Fibroblast of skin of back (primary cell): ENCODE measurements around the gene RDH13. TPM values are rescaled to one million over a fixed set of nuclear protein-coding genes. Genes with fewer than 3 reads are reported as not detected.
"Not testable (repeated sequence)": the region's sequence is repeated elsewhere in the genome, so short reads cannot be mapped to it uniquely, and the experiment has no call there.

ENCODE experiments used
- DNase-seq: peaks from one replicate; pipeline ENCODE4 v3.0.0-alpha.2; 2013
- polyA plus RNA-seq, 2 experiments: library from polyadenylated mRNA; unstranded; fragments of 120-200 nt; gene quantifications; one replicate each; pipeline ENCODE4 v1.2.1, GENCODE V29; 2013; ENCODE audit not compliant: insufficient read length in 2 of 2

Gene RDH13, protein sequence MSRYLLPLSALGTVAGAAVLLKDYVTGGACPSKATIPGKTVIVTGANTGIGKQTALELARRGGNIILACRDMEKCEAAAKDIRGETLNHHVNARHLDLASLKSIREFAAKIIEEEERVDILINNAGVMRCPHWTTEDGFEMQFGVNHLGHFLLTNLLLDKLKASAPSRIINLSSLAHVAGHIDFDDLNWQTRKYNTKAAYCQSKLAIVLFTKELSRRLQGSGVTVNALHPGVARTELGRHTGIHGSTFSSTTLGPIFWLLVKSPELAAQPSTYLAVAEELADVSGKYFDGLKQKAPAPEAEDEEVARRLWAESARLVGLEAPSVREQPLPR
- 8.6 TPM for polyA plus RNA-seq (2013, experiment 1 of 2; ENCODE audit: insufficient read length)
- polyA plus RNA-seq (2013, experiment 2 of 2; ENCODE audit: insufficient read length): 6.7 TPM

DNA sequence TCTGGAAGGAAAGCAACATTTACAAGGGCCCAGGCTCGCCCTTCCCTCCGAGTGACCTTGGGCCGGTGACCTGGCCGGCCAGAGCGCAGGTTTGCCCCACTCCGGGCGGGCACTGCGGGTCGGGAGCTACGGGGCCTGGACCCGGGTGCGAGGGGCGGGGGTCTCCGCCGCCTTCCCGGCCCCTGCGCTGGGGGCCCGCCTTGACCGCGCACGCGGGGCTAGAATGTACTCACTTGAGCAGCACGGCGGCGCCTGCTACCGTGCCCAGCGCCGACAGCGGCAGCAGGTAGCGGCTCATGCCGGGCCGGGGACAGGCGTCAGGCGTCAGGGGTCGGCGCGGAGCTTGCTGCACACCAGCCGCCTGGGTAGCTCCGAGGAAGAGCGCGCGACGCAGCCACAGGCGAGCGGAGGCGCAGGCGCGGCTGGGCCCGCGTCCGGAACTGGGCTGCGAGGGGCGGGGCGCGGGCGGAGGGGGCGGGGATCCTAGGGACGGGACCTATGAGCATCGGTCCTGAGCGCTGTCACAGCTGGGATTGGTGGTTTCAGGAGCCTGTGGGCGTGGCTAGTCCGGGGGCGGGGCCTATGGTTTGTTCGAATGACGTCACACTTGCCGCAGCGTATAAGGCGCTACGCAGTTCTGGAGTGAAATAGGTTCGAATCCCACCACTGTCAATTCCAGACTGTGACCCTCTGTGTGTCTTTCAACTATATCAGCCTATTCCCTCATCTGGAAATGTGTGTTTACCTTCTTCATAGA is at the start of gene RDH13:
Gene RDH13 (minus strand): TSS at position 414 of the 757 bp plus-strand sequence. CDS start 116 bp downstream, at position 298.
- DNase-seq: peak; percentile 92

DNA sequence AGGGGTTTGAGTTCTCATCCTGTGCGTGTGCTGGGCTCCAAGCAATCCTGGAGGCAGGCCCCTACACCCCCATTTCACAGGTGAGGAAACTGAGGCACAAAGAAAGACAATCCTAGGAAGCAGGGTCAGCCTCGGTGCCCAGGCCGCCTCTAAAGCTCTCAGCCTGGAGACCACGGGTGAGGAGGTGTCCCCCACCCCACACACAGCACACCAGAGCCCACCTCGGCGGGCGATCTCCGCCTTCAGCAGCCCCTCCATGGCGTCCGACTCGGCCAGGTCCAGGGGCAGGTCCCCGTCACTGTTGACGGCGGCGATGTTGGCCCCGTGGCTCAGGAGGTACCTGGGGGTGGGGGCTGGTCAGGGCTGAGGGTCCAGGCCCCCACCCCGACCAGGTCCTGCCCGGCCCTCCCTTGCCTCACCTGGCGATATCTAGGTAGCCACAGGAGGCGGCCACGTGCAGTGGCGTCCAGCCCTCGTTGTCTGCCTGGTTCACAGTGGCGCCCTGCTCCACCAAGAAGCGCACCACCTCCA is 49.4 kb upstream of the RDH13 start:
- DNase-seq: no peak

DNA sequence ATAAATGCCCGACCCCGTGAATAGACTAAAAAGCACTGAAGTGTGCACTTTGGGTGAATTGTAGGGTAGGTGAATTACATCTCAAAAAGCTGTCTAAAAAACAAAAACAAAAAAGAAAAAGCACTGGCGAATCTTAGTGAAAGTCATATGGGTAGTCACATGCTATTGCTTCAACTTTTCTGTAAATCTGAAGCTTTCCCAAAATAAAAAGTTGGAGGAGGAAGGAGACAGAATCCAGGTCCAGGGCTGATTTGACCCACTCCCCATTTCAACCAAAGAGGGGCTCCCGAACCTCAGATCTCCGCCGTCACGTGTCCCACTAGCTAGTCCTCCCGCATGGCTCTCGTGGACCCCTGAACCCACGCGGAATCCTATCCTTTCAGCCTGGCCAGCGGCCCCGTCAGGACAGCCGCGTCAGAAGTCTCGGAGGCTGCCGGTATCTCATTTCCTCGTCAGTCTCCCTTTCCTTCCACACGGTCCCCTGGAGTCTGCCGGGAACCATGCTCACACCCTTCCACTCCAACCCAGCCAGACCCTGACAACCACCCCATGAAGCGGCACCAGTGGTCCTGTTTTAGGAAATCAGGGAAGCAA is 48.4 kb upstream of the RDH13 start:
- DNase-seq: no peak

DNA sequence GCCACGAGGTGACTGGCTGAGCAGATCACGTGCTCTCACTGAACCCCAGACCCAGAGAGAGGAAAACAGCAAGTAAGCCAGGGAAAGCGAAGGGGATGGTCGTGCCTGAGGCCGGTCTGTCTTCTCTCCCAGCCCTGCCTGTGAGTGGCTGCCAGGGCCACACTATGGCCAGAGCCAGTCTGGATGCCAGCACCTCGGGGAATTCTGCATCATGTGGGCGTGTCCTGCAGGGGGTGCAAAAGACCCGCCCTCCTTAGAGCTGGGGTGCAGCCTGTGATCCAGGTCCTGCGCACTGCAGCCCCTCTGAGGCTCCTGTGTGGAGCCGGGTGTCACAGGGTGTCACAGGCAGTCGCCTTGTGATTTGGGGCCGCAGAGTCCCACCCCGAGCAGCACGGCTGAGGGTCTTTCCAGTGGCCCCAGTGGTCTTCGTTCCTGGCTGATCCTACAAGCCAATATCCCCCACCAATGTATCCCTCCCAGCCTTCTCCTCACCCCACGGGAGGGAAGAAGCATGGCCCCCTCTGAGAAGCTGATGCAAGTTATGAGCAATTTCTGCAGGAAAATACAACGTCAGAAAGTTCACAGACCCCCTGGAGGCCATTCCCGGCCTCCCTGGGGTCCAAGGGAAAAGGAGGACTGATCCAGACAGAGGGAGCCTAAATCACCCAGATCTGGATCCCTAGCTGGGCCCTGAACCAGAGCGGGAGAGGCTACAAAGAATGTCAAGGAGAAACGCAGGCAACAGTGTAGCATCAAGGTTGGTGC is 46.8 kb upstream of the RDH13 start:
- no peak for DNase-seq

DNA sequence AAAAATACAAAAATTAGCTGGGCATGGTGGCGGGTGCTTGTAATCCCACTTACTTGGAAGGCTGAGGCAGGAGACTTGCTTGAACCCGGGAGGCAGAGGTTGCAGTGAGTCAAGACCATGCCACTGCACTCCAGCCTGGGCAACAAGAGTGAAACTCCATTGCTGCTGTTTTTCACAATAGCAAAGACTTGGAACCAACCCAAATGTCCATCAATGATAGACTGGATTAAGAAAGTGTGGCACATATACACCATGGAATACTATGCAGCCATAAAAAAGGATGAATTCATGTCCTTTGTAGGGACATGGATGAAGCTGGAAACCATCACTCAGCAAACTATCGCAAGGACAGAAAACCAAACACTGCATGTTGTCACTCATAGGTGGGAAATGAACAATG is 44.3 kb upstream of the RDH13 start:
- not testable (repeated sequence) for DNase-seq

DNA sequence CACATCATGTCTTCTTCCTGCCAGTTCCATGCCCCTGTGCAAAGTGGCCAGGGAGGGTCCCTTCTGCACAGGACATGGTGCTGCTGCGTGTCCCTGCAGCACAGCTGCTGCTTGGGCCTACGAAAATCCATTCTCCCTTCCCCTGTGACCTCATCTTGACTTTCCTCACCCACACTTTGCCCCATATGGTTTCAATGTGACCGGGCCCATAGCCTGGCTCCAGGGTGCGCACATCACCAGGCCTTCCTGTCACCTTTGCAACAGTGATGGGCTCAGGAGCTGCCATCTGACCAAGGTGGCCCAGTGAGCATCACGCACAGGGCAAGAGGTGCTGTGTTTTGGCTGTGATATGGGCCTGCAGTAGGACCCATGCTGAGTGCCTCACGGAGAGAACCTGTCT is 43.6 kb upstream of the RDH13 start:
- no peak for DNase-seq

DNA sequence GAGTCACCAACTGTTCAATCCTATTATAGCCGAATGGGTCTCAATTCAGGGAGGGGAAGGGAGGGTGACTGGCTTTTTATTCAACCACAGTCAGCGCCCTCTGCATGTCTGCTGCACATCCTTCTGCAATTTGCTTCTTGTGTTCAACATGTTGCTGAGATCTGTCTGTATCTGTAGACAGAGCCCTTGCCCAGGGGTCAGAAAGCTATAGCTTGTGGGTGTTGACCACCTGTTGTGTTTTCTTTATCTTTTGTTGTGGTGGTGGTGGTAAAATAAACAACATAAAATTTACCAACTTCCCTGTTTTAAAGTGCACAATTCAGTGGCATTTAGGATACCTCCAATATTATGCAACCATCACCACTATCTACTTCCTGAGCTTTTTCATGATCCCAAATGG is 42.3 kb upstream of the RDH13 start:
- no peak for DNase-seq

DNA sequence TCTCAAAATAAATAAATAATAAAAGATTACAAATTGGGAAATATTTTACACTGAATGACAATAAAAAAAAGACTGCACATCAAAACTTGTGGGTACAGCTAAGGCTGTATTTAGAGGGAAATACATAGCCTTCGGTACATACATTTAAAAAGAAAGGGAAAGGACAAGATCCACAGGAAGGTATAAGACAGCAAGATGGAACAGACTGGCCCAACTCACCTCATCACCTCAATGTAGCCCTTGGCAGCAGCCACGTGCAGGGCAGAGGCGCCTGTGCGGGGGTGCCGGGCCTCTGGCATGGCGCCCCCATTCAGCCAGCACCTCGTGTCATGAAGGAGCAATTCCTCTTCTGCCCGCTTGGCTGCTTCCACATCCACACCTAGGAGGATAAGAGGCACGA is 40.2 kb upstream of the RDH13 start:
- DNase-seq: no peak

DNA sequence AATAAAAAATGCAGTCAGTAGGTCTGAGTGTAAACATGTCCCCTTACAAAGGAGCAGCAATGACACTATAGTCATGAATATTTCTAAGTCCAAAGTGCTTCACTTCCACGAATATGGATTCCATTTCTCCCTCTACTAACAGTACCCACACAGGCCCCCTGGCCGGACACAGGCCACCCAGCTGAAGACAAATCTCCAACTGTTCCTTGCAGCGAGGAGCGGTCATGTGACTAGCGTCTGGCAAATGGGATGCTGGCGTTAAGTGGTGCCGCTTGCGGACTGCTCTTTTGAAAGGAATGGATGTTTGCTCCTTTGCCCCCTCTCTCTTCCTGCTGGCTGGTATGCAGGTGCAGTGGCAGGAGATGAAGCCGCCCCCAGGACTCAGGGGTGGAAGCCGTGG is 38.3 kb upstream of the RDH13 start:
- no peak for DNase-seq

DNA sequence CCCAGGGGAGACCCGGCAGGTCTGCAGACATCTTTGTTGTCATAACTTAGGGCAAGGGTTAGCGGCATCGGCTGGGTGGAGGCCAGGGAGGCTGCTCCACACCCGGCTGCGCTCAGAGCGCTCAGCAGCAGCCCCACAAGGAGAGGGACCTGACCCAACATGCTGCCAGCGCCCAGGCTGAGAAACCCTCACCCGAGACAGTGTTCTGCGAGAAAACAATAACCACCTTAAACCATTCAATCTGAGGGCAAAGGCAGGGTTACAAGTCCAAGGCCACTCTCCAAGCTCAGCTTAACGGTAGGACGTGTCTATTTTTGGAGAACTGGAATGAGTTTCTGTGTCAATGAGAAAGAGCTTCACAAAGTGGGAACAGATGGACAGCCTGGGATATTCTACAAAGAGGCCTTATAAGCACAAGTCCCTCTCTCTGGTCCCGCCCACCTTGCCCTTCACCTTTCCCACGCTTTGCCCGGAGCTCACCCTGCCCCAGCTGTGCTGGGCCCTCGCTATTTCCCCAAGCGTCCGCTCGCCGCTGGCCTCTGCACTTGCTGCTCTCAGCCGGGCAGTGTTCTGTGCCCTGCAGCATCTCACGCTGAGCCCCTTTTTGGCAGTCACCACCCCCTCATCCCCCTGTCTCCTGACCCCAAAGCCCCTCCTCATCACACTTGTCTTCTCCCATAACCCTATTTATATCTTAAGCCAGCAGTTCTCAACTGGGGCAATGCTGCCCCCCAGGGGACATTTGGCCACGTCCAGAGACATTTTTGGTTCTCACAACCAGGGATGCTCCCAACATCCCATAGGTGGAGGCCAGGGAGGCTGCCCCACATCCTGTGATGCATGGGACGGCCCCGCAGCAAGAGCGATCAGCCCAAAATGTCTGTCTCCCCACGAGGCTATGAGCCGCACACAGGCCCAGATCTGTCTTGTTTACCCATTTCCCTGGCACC is 36.9 kb upstream of the RDH13 start:
- no peak for DNase-seq

DNA sequence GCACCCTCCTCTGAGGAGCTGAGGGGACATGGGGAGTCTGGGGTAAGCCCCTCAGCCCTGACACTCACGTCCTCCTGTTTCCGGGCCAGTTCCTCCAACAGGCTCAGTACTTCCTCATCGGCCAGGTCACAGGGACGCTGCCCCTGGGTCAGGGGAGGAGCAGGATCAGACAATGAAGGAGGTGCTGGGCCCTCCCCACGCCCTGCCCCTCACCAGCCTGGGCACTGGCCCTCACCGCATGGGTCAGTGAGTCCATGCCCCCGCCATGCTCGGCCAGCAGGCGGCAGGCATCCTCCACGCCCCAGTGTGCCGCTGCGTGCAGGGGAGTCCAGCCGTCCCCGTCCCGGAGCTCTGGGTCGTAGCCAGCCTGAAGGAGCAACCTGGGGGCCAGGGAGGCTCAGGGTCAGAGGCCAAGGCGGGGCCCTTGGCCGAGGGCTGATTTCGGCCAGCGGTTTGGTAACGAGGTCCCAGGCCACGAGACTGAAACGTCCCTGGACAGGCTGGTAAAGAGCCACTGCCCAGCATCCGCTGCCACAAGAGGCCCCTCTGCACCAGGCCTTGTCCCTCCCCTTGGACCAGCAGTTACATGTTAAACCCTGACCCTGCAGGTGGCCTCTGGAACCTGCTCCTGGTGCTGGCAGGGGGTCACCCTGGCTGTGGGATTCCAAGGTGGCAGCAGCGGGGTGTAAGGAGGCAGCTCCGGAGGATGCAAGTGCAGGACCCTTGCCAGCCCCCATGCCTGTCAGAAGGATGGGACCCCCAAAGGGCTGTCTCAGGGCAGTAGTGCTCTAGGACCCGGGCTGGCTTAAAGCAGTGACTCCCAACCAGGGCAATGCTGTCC is 36.0 kb upstream of the RDH13 start:
- no peak for DNase-seq

DNA sequence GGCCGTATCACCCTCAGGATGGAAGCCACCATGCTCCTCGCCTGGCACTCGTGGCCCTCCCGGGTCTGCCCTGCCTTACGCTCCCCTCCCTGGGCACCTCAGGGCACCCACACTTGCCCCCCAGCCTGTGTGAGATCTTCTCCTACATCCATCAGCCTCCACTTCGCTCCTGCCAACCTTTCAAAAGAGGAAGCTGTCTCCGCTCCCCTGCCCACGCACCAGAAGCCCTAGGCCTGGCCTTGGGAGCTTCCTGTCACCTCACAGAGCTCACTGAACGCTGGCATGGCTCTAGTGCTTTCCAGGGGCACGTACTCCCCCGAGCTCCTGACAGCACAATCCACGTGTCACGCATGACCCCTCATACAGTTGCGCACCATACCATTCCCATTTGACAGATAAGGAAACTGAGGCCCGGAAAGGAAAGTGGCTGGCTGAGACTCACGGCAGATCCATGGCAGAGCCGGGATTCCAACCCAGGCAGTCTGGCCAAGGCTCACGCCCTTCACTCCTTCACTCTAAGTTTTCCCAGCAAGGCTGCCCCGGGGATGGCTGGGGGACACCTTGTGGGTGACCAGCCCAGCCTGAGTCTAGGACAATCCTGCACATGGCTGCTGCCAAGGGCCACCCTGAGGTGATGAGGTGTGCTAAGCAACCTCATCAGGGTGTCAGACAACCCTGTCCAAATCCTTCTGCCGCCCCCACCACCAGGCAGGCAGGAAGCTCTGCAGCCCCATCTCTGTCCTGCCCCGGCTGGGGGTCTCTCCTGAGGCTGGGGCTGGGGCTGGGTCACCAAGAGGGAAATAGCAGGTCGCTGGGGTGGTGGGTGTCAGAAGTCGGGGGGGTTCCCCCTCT is 35.1 kb upstream of the RDH13 start:
- no peak for DNase-seq

DNA sequence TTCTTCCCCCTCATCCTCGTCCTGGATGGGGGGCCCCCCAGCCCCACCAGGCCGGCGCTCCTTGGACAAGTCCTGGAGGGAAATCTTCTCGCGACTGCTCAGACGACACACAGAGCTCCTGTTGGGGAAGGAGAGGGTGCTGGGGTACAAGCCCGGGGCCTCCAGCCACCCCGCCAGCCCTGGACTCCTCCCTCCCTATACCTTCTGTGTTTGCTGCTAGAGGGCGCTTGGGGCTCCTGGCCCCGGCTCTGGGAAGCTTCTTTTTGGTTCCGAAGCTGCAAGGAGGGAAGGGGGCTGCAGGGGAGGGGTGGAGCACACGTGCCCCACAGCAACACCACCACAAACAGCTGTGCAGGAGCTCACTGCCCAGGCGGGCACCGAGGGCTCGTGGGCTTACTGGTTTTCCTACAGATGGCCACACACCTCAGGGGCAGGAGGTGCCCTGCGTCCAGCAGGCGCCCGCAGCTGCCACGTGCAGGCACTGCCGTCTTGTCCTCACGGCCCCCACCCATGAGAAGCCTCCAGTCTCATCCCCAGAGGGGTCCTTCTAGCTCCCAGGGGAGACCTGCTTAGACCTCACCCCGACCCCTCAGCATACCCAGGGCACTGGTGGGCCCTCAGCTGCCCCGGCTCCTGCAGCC is 33.2 kb upstream of the RDH13 start:
- no peak for DNase-seq

DNA sequence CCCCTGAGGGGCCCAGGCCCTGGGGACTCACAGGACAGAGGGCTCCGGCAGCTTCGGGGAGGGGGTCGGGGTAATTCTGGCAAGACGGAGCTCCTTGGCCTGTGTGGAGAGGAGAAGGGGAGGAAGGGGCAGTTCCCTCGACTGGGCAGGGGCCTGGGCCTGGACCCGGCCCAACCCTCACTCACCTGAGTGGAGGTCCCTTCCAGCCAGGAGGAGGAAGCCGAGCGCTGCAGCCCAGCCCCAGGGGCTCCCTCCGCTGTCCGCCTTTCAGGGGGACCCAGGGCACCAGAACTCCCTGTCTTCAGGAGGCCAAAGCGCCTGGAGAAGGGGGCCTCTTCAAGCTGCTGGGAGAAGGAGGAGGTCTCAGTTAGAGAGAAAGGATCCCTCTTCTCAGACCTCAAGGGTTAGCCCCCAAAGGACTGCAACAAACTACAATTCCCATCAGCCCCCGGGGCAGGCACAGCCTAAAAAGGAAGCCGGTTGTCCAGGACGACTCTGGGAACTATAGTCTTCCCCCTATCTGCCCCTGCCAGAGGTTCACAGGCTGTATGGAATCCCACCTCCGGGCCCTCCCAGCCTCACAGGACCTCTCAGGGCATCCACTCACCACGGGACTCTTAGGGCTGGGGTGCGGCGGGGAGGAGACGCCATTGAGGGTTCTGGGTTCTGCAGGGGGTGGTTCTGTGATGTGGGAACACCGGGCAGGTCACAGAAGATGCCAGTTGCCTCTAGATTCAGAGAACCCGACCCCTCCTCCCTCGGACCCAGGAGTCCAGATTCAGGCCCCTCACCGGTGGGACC is 32.5 kb upstream of the RDH13 start:
- no peak for DNase-seq

DNA sequence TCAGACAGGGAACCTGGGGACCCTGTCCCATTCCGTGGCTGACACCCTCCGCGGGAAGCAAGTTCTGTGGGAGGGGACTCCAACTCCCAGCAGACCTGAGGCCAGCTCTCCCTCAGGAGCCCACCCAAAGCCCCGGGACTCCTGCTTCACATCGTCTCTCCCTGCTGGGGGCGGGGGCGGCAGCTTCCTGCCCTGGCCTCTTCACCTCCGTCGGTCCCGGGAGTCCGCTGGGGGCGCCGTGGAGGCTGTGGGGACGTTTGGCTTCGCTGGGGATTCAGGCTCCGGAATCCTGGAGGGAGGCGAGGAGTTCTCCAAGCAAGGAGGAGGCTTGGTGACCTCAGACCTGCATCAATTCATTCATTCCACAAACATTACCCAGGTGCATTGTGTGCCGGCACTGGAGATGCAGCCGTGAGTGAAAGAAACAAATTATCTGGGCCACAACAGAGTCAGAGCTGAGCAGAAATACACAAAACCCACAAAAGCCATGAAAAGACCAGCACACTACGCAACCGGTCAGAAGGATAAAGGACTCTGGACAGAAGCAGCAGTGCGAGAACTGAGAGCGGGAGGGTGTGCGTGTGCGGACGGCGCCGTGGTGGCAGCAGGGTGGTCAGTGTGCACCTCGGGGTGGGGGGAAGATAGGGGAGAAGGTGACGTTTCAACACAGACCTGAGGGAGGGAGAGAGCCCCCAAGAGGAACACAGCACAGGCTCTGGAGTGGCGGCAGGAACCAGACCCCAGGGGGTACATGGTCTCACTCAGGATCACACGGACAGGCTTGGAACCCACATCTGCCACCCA is 31.7 kb upstream of the RDH13 start:
- DNase-seq: no peak

DNA sequence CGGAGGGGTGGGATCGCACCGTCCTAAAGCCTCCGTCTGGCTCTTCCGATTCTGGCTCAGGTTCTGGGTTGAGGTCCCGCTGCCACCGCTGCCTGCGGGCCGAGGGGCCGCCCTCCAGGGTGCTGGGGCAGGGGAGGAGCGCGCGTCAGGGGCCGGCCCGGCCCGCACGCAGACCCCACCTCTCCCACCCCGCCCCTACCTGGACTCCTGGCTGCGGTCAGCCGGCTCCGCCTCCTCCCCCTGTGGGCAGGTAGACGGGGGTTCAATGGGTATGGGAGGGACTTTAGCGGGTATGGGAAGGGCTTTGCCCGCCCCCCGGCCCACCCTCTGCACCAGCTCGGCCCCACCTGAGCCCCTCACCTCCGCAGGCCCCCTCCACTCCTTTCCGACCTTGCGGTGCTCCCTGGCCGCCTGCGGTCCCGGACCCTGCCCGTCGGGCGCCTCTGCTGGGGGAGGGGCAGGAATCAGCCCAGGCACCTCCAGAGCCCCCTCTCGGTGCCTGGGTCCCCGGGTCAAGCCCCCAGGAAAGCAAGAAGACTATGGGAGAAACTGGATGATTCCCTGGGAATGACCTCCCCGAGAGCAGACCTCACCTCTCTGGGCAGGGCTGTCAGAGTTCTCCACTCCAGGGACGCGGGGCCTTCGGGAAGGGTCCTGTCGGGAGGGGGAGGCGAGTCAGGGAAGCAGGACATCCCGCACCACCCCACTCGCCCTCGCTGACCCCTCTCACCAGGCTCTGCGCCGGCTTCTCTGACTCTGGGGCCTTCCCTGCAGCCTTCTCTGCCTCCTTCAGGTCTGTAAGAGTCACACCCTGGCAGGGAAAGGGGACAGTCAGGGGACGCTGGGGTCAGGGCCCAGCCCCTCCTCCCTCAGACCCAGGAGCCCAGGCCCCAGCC is 29.7 kb upstream of the RDH13 start:
- no peak for DNase-seq
